Left cardiac atrium (tissue), 4 donors: Measurements from ENCODE around the gene CYP19A1. TPM values are rescaled to one million over a fixed set of nuclear protein-coding genes. Genes with fewer than 3 reads are reported as not detected.
A peak's percentile ranks its signal among the peaks of the same experiment; 100 is the strongest.
"Not testable (repeated sequence)": the region's sequence is repeated elsewhere in the genome, so short reads cannot be mapped to it uniquely, and the experiment has no call there.

Experiments
- ATAC-seq, 2 donors: fragments of 200-7000 bp; cut with Tn5 transposase; one replicate each; pipeline ENCODE4 v1.9.1; 2020; ENCODE audit warnings: mild to moderate bottlenecking in 2 of 2, moderate library complexity in 2 of 2
- DNase-seq: peaks from one replicate; pipeline ENCODE4 v3.0.0-alpha.2; 2020
- intact Hi-C, 2 donors: fragments of 100-400 bp; cut with DNase I; formaldehyde crosslinking; loops; one replicate each; pipeline versions ENCODE4 v1.14.1 to v1.15.1; 2022 to 2023
- total RNA-seq, 2 donors: library from RNA; stranded (reverse); fragmentation: NEBNext Ultra II Directional; extraction: Animal tissue kit (Norgen Biotek cat#: 25700); gene quantifications; one replicate each; pipeline ENCODE4 v1.2.1, GENCODE V29; 2021
- donor health status: DM: no; HTN: yes; CAD: no.
- donor health status: DM: no; HTN: yes; CAD: no; lungs with severe emphysema.
- donor health status: DM: yes; HTN: yes; CAD: no.
- donor health status: Dilated cardiomyopathy.

Gene CYP19A1
- total RNA-seq, 2 donors from 2014 or later = 0.56 to 0.86 TPM

- intact Hi-C loops = loop anchor here in 1 of 2 donors (5.0 kb wide), 1 partner anchor 37 kb away; no protein-coding TSS in a partner anchor
- DNase-seq (no peak), ATAC-seq (no peak)
These were observed 138.9 kb downstream of the CYP19A1 start for GRCh38 chr15:51199541-51199940.

- ATAC-seq (no peak), DNase-seq (no peak)
- intact Hi-C loops = loop anchor here in 1 of 2 donors (5.0 kb wide), 1 partner anchor 36 kb away; no protein-coding TSS in a partner anchor
These were observed 139.6 kb downstream of the CYP19A1 start for GRCh38 chr15:51198701-51199232.

DNA sequence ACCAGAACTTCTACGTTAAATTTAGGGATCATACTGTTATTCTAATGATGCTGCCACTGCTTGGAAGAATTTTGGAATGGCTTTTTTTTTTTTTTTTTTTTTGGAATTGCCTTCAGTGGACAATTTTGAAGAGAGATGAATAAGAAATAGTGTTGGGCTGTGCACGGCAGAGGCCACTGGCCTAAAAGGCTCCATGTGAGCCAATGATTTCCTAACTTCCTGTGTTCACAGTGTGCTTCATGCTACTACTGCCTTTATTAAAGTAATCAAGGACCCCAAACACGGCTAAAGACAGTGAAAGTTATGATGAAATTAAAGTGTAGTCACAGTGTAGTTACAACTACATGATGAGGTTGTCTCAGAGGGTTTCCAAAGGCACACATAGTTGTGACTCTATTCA, 142.9 kb downstream of the CYP19A1 start:
- intact Hi-C loops = loop anchor here in 1 of 2 donors (5.0 kb wide), 1 partner anchor 33 kb away; no protein-coding TSS in a partner anchor
- no peak for DNase-seq
- ATAC-seq = peak in 1 of 2 donors; percentile 51

DNA sequence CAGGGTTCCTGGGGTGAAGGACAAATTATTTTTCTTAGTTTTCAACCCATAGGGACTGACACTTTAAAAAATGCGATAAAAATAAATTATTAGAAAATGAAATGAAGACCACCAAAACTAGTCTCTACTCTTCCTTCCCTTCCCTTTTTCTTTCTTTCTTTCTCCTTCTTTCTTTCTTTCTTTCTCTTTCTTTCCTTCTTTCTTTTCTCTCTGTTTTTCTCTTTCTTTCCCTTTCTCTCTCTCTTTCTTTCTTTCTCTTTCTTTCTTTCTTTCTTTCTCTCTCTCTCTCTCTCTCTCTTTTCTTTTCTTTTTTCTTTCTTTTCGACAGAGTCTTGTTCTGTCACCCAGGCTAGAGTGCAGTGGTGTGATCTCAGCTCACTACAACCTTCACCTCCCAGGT, 144.4 kb downstream of the CYP19A1 start:
- no peak for DNase-seq
- no peak for ATAC-seq
- intact Hi-C loops = no loop called here

DNA sequence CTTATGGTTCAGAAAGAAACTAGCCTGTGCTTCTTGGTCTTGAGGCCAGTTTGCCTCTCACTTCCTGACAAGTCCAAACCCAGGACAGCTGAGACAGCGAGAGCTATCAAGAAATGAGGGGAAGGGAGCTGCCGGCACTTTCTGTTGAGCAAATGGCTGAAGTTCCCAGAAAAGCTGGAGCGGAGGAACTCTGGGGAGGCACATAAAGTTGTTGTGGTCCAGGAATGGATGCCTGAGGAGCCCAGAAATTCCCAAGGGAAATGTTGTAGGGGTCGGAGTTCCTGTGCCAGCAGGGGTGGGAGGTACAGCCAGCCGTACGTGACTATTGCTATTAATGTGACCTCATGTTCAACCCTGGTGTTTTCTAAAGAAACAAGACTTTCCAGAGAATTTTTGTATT, 144.9 kb downstream of the CYP19A1 start:
- intact Hi-C loops = no loop called here
- ATAC-seq (no peak), DNase-seq (no peak)

- DNase-seq (peak; percentile 88), ATAC-seq (peak; percentile 89 to 93)
- intact Hi-C loops = loop anchor here in 1 of 2 donors (1.0 kb wide), 1 partner anchor 29 kb away; no protein-coding TSS in a partner anchor
These were observed 145.7 kb downstream of the CYP19A1 start for GRCh38 chr15:51192521-51193280.

DNA sequence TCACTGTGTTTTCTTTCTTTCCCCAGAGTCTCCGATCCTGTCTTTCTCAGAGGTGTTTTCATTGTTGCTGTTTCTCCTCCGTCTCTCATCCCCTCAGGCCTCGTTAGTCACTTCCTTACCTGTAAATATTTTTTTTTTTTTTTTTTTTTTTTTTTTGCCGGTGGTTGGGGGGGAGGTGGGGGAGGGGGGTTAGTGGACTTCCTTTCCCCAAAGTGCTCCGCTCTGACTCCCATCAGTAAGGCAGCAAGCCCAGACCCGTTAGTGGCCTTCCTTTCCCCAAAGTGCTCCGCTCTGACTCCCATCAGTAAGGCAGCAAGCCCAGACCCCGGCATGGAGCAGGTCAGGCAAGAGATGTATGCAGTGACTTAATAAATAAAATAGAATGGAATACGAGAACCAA, 146.6 kb downstream of the CYP19A1 start:
- DNase-seq (no peak), ATAC-seq (no peak)
- intact Hi-C loops = loop anchor here in 1 of 2 donors (1.0 kb wide), 1 partner anchor 28 kb away; no protein-coding TSS in a partner anchor

GRCh38 chr15:51191072-51191670, 147.2 kb downstream of the CYP19A1 start:
- ATAC-seq = no peak

GRCh38 chr15:51190424-51191068, 147.8 kb downstream of the CYP19A1 start:
- DNase-seq (peak; percentile 34), ATAC-seq (no peak)
- intact Hi-C loops = no loop called here

More at GRCh38 chr15:51191072-51191670, 147.2 kb downstream of the CYP19A1 start:
- intact Hi-C loops = no loop called here
- no peak for DNase-seq

GRCh38 chr15:51189669-51190385, 148.6 kb downstream of the CYP19A1 start:
- ATAC-seq (no peak), DNase-seq (no peak)
- intact Hi-C loops = no loop called here

DNA sequence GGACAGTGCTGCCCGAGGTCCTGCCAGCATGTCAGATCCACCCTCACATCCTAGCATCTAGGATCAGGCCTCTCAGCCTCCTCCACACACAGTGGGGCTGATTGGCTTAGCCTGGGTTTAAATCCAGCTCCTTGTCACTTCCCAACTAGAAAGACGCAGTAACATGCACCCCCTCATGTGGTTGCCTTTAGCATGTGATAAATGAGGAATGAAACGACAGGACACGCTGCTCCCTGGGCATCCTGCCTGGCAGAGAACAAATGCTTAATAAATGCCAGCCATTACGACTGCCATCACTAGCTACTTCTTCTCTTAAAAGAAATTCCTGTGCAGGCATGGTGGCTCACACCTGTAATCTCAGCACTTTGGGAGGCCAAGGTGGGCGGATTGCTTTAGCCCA, 149.6 kb downstream of the CYP19A1 start:
- intact Hi-C loops, ATAC-seq, DNase-seq: not testable (repeated sequence)

DNA sequence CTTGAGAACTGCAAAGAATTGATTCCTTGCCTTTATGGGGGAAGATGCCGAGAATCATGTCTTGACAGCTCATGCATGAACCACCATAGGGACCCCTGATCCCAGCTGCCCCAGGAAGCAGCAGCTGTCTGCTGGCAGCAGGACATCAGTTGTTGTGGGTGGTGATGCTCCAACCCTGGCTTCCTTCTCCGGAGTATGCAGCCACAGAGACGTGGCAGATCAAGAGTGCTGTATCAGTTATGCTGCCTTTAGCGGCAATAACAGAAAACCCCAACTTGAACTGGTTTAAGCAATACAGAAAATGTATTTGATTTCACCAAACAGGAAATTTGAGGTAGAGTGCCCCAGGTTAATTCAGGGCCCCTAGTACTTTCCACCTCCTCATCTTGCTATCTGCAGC, 151.5 kb downstream of the CYP19A1 start:
- DNase-seq (no peak), ATAC-seq (no peak)
- intact Hi-C loops = no loop called here

- no peak for DNase-seq
- intact Hi-C loops = no loop called here
- ATAC-seq = no peak
These were observed 152.2 kb downstream of the CYP19A1 start for GRCh38 chr15:51186181-51186705.

- ATAC-seq (no peak), DNase-seq (no peak)
- intact Hi-C loops = no loop called here
These were observed 152.9 kb downstream of the CYP19A1 start for GRCh38 chr15:51185213-51186159.

DNA sequence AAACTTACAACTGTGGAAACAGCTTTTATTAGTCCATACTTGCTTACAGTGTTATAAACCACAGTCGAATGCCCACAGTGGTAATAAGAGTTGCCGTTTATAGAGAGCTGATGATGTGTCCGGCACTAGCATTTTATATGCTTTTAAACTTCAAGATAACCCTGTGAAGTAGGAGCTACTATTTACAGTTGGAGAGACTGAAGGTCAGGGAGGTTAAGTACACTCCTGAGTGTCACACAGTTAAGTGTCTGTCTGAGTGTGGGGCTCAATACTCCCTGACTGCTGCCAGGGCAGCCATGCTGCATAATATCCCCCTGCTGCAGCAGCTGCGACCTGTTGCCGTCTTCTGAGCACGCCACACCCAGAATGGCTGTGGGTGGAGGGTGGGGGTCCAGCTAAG, 153.8 kb downstream of the CYP19A1 start:
- no peak for DNase-seq
- ATAC-seq = peak; percentile 67 to 81
- intact Hi-C loops = no loop called here

DNA sequence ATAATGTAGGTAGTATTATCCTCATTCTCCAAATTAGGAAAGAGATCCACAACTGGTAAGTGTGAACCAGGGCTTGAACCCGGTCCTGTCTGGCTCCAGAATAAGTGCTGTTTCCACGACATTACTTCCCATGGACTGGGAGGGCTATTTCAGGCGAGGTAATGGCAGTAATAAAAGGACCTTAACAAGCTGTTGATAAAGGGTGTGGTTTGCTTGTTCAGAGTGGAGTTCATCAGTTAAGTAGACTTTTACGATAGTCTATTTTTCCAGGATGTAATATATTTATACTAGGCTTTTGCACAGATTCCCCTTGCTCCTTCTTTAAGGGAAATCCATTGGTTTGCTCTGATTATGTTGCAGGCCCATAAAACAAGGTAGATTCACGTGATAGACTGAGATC, 155.3 kb downstream of the CYP19A1 start:
- intact Hi-C loops = no loop called here
- ATAC-seq = no peak
- no peak for DNase-seq

DNA sequence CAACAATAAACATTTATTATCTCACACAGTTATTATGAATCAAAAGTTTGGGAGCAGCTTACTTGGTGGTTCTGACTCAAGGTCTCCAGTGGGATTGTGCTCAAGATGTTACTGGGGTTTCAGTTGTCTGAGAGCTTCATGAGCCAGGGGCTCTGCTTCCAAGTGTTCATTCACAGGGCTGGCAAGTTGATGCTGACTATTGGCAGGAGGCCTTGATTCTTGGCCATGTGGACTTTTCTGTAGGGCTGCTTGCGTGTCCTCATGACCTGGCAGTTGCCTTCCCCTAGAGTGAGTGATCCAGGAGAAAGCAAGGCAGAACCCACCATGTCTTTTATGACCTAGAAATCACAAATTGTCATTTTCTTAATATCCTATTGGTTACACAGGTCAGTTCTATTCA, 156.5 kb downstream of the CYP19A1 start:
- ATAC-seq (peak; percentile 12 to 25), DNase-seq (no peak)
- intact Hi-C loops = no loop called here

- intact Hi-C loops = no loop called here
- ATAC-seq (peak in 1 of 2 donors; percentile 5), DNase-seq (no peak)
These were observed 157.2 kb downstream of the CYP19A1 start for GRCh38 chr15:51181221-51181620.
